ENCODE results near the gene KNL1. TPM values are rescaled to one million over a fixed set of nuclear protein-coding genes. Genes with fewer than 3 reads are reported as not detected.

Gene KNL1
- total RNA-seq, 1 experiment from 2014 or later = 19.7 TPM

GRCh38 chr15:40647523-40647922, 53.5 kb downstream of the KNL1 start:
- Histone ChIP-seq H3K4ac (ENCODE audit: low read depth, low read length) (no peak overlapping the region), H3K23me2 (ENCODE audit: insufficient read length, low read depth, low read length, poor library complexity, severe bottlenecking) (no peaks in the 10 kb centered on the region), H2AFZ (ENCODE audit: low read length) (no peak overlapping the region), H3K56ac (ENCODE audit: insufficient read length, low read depth, low read length) (no peak overlapping the region), H3K4me2 (ENCODE audit: insufficient read depth, insufficient read length, low read length) (no peak overlapping the region), H2BK12ac (ENCODE audit: insufficient read length, low read depth, low read length) (no peak overlapping the region), H4K5ac (ENCODE audit: insufficient read length, low read depth, low read length) (no peak overlapping the region), H3K79me2 (ENCODE audit: insufficient read depth, low read length) (no peaks in the 10 kb centered on the region), H3K14ac (ENCODE audit: insufficient read depth, low read length) (no peak overlapping the region), H3K4me1 (ENCODE audit: insufficient read depth, low read length) (no peaks in the 10 kb centered on the region), H3K27me3 (ENCODE audit: insufficient read depth, low read length) (no peaks in the 10 kb centered on the region), H3K79me1 (ENCODE audit: insufficient read depth, low read depth, low read length, poor library complexity, severe bottlenecking) (no peaks in the 10 kb centered on the region), H2AK5ac (ENCODE audit: insufficient read length, low read length) (no peak overlapping the region), H2BK20ac (ENCODE audit: low read depth, low read length, poor library complexity, severe bottlenecking) (no peak overlapping the region), H2BK120ac (ENCODE audit: low read depth, low read length, poor library complexity, severe bottlenecking) (no peak overlapping the region), H3K9ac (ENCODE audit: extremely low read depth, insufficient read length, low read length) (no peak overlapping the region), H3T11ph (ENCODE audit: low read length) (no peak overlapping the region), H4K91ac (ENCODE audit: insufficient read length, low read depth, low read length) (no peak overlapping the region), H3K23ac (ENCODE audit: insufficient read length, low read depth, low read length) (no peak overlapping the region), H3K9me3 (ENCODE audit: control insufficient read depth, low read depth, low read length) (no peaks in the 10 kb centered on the region), H4K8ac (replicated peaks; ENCODE audit: insufficient read length, low read depth, low read length) (no peak overlapping the region), H3K18ac (ENCODE audit: insufficient read length, low read depth, low read length) (no peak overlapping the region), H3K27ac (ENCODE audit: insufficient read length, low read depth, low read length) (no peak overlapping the region), H2BK15ac (ENCODE audit: low read depth, low read length) (no peak overlapping the region), H4K20me1 (ENCODE audit: control insufficient read depth, insufficient read depth, insufficient read length) (no peaks in the 10 kb centered on the region), H2BK5ac (ENCODE audit: insufficient read length, low read length) (no peak overlapping the region)
- no peaks in the 10 kb centered on the region for H3K9me3 Mint-ChIP-seq
- H3K27ac Mint-ChIP-seq = peak overlapping the region in 1 of 3 experiments; percentile 10; a peak in 1 of 7 replicates
- TF ChIP-seq CTCF (conservative IDR thresholded peaks at IDR 0.05) = no peak
- WGBS (ENCODE audit: extremely low coverage, insufficient read length, low lambda C conversion rate) = no CpG with 5 or more reads among the region's 1 CpG
- H3K27me3 Mint-ChIP-seq (ENCODE audit: low read depth) = no peaks in the 10 kb centered on the region
- DNase-seq = no peak
- H3K4me3 Mint-ChIP-seq = no peak overlapping the region
- H3K36me3 Mint-ChIP-seq (ENCODE audit: insufficient read depth in 1 of 3, low read depth in 3 of 3) = peaks cover 0 to 4% (median 1%) of the 10 kb centered on the region in 3 experiments; a peak in 3 of 7 replicates
- no peaks in the 10 kb centered on the region for H3K4me1 Mint-ChIP-seq
